ENCODE results near the gene PLOD2. TPM values are rescaled to one million over a fixed set of nuclear protein-coding genes. Genes with fewer than 3 reads are reported as not detected.

Gene PLOD2
- total RNA-seq, 3 donors from 2014 or later (not counting 1 experiment from before 2014, with no cell fraction given) = 0.28 to 0.38 TPM; not detected in 1

GRCh38 chr3:146152834-146153233 lies 8.2 kb downstream of the PLOD2 start:
- Histone ChIP-seq H3K4me3 (ENCODE audit: low read length) (no peak overlapping the region), H3K36me3 (ENCODE audit: control insufficient read depth, insufficient read depth, low read length) (no peaks in the 10 kb centered on the region), H3K4me1 (ENCODE audit: control insufficient read depth, insufficient read depth, low read length) (no peaks in the 10 kb centered on the region), H3K27me3 (ENCODE audit: control insufficient read depth, insufficient read depth, low read length) (no peaks in the 10 kb centered on the region), H3K27ac (ENCODE audit: low read length) (no peak overlapping the region), H3K9me3 (ENCODE audit: control insufficient read depth, insufficient read depth, low read length) (no peaks in the 10 kb centered on the region)
- Mint-ChIP-seq H3K9me3 (peaks cover 0 to 2% of the 10 kb centered on the region in 2 donors), H3K27me3 (ENCODE audit: low read depth in 2 of 2) (peaks cover 7 to 9% of the 10 kb centered on the region in 2 donors), H3K4me1 (no peaks in the 10 kb centered on the region), H3K36me3 (no peaks in the 10 kb centered on the region), H3K27ac (no peak overlapping the region), H3K4me3 (no peak overlapping the region)
- WGBS (ENCODE audit: insufficient coverage) = 89% methylated on average over 5 of the region's 6 CpGs
- DNase-seq (no peak), ATAC-seq (no peak)
- TF ChIP-seq, protein P1, sequence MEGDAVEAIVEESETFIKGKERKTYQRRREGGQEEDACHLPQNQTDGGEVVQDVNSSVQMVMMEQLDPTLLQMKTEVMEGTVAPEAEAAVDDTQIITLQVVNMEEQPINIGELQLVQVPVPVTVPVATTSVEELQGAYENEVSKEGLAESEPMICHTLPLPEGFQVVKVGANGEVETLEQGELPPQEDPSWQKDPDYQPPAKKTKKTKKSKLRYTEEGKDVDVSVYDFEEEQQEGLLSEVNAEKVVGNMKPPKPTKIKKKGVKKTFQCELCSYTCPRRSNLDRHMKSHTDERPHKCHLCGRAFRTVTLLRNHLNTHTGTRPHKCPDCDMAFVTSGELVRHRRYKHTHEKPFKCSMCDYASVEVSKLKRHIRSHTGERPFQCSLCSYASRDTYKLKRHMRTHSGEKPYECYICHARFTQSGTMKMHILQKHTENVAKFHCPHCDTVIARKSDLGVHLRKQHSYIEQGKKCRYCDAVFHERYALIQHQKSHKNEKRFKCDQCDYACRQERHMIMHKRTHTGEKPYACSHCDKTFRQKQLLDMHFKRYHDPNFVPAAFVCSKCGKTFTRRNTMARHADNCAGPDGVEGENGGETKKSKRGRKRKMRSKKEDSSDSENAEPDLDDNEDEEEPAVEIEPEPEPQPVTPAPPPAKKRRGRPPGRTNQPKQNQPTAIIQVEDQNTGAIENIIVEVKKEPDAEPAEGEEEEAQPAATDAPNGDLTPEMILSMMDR (IDR thresholded peaks at IDR 0.05) = no peak
- intact Hi-C loops (cut with micrococcal nuclease) = no loop called here

DNA sequence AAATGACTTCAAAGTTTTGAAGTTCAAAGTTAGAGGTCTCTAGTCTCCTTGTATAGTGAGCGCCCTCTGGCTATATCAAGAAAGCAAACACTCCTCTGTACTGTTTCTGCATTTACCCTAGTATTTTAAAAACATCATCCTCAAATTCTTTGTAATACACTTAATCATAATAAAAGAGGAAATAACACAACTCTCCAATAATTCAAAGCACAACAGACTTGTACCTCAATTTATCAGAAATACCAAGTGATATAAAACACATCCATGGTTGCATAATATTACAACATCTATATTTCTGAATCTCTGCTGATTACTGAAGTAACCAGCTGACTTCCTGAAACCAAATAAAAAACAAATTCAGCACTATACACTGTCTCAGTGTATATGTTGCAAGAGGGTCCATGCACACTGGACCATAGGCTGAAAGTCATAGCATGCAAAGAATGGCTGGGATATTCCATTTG lies 12.5 kb downstream of the PLOD2 start:
- Histone ChIP-seq H3K4me3 (ENCODE audit: low read length) (no peak overlapping the region), H3K9me3 (ENCODE audit: control insufficient read depth, insufficient read depth, low read length) (no peaks in the 10 kb centered on the region), H3K4me1 (ENCODE audit: control insufficient read depth, insufficient read depth, low read length) (no peaks in the 10 kb centered on the region), H3K27ac (ENCODE audit: low read length) (no peak overlapping the region), H3K36me3 (ENCODE audit: control insufficient read depth, insufficient read depth, low read length) (no peaks in the 10 kb centered on the region), H3K27me3 (ENCODE audit: control insufficient read depth, insufficient read depth, low read length) (no peaks in the 10 kb centered on the region)
- TF ChIP-seq, protein P1 (IDR thresholded peaks at IDR 0.05) = no peak
- Mint-ChIP-seq H3K4me3 (no peak overlapping the region), H3K27ac (no peak overlapping the region), H3K27me3 (ENCODE audit: low read depth in 2 of 2) (no peaks in the 10 kb centered on the region), H3K4me1 (no peaks in the 10 kb centered on the region), H3K9me3 (peaks cover 0 to 3% of the 10 kb centered on the region in 2 donors), H3K36me3 (no peaks in the 10 kb centered on the region)
- intact Hi-C loops (cut with micrococcal nuclease) = no loop called here
- ATAC-seq = no peak
- DNase-seq = no peak
- no CpG with 5 or more reads among the region's 1 CpG for whole genome bisulfite sequencing (ENCODE audit: insufficient coverage)

DNA sequence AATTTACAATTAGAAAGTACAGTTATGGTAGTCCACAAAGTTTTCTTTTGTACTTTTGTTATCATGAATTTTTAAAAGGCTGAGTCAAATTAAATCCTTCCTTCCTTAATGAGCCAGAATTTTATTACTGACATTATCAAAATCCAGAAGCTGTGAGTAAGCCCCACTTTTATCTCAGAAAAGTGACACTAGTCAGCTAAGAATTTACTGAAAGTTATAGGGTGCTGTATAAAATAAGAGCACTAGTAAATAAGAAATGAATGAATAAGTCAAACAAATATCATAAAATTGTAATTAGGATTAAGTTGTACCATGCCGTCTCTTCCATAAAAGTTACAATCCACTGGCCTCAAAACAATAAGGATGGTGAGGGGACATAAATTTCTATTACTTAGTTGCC lies 15.3 kb downstream of the PLOD2 start:
- H3K36me3 ChIP-seq (ENCODE audit: control insufficient read depth, insufficient read depth, low read length) = no peaks in the 10 kb centered on the region
- ATAC-seq (no peak), DNase-seq (no peak)
- WGBS (ENCODE audit: insufficient coverage) = no CpG with 5 or more reads among the region's 1 CpG
- no peaks in the 10 kb centered on the region for H3K27me3 ChIP-seq (ENCODE audit: control insufficient read depth, insufficient read depth, low read length)
- no peaks in the 10 kb centered on the region for H3K9me3 ChIP-seq (ENCODE audit: control insufficient read depth, insufficient read depth, low read length)
- no peak overlapping the region for H3K27ac ChIP-seq (ENCODE audit: low read length)
- no peak overlapping the region for H3K4me3 Mint-ChIP-seq
- H3K4me1 ChIP-seq (ENCODE audit: control insufficient read depth, insufficient read depth, low read length) = no peaks in the 10 kb centered on the region
- H3K4me1 Mint-ChIP-seq = no peaks in the 10 kb centered on the region
- H3K27me3 Mint-ChIP-seq (ENCODE audit: low read depth in 2 of 2) = no peaks in the 10 kb centered on the region
- H3K36me3 Mint-ChIP-seq = no peaks in the 10 kb centered on the region
- peaks cover 0 to 3% of the 10 kb centered on the region in 2 donors for H3K9me3 Mint-ChIP-seq
- intact Hi-C loops (cut with micrococcal nuclease) = no loop called here
- H3K4me3 ChIP-seq (ENCODE audit: low read length) = no peak overlapping the region
- TF ChIP-seq, protein P1 (IDR thresholded peaks at IDR 0.05) = no peak
- H3K27ac Mint-ChIP-seq = no peak overlapping the region

DNA sequence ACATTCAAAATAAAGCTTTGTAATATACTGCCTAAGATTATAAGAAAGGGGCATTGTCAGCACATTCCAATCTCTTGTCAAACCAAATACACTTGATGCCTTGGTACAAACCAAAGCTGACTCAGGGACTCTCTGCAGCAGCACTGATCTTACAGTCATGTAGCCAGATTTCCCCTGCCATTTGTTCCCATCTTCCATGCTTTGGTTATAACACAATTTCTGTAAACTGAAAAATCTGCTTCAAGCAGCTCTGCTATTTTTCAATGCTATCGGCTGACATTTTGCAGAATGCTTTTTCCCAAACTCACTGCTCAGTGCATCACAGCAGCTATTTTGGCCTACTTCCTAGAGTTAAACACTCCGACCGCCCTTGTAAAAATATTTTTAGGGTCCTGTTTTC lies 18.2 kb downstream of the PLOD2 start:
- intact Hi-C loops (cut with micrococcal nuclease) = no loop called here
- WGBS (ENCODE audit: insufficient coverage) = 93% methylated on average over 3 of the region's 3 CpGs

More for the DNA sequence above, 18.2 kb downstream of the PLOD2 start:
- TF ChIP-seq, protein P1 (IDR thresholded peaks at IDR 0.05) = no peak
- Histone ChIP-seq H3K4me3 (ENCODE audit: low read length) (no peak overlapping the region), H3K9me3 (ENCODE audit: control insufficient read depth, insufficient read depth, low read length) (no peaks in the 10 kb centered on the region), H3K27ac (ENCODE audit: low read length) (no peak overlapping the region), H3K27me3 (ENCODE audit: control insufficient read depth, insufficient read depth, low read length) (no peaks in the 10 kb centered on the region), H3K36me3 (ENCODE audit: control insufficient read depth, insufficient read depth, low read length) (no peaks in the 10 kb centered on the region), H3K4me1 (ENCODE audit: control insufficient read depth, insufficient read depth, low read length) (no peaks in the 10 kb centered on the region)
- Mint-ChIP-seq H3K27ac (no peak overlapping the region), H3K4me1 (no peaks in the 10 kb centered on the region), H3K36me3 (no peaks in the 10 kb centered on the region), H3K4me3 (no peak overlapping the region), H3K9me3 (peaks cover 1 to 5% of the 10 kb centered on the region in 2 donors), H3K27me3 (ENCODE audit: low read depth in 2 of 2) (no peaks in the 10 kb centered on the region)
- no peak for ATAC-seq
- no peak for DNase-seq

Data from natural killer cell (primary cell).